PC-9 (cell line): ENCODE measurements around the gene CCNDBP1.

Source experiments
- CTCF ChIP-seq: fragments of 200-600 bp; sonication (generic); conservative IDR thresholded peaks from 2 replicates; pipeline ENCODE4 v1.6.1; 2017; ENCODE audit warnings: mixed run types, antibody characterized with exemption, mild to moderate bottlenecking, moderate library complexity
- EZH2 ChIP-seq: fragments of 200-600 bp; sonication (generic); IDR thresholded peaks from 2 replicates; pipeline ENCODE4 v1.8.0; 2017; ENCODE audit warnings: antibody characterized with exemption, low read depth

- TF ChIP-seq CTCF = no peak
- no peak for TF ChIP-seq EZH2
These were observed 4.1 kb downstream of the CCNDBP1 start for GRCh38 chr15:43189296-43189695.
